Panc1 (cell line): ENCODE results near the gene IL17RB. TPM values are rescaled to one million over a fixed set of nuclear protein-coding genes. Genes with fewer than 3 reads are reported as not detected.

Experiments used
- ATAC-seq: fragments of 200-7000 bp; cut with Tn5 transposase; 2 replicates; pipeline ENCODE4 v1.9.1; 2020; ENCODE audit warnings: mild to moderate bottlenecking, moderate library complexity
- BruUV-seq: library from RNA; stranded (reverse); fragments of 400-500 nt; replicated peaks from 2 replicates; lab custom pipeline; 2021; lab: Mats Ljungman, UMichigan
- CTCF ChIA-PET: fragments of 300-600 bp; sonication (Branson Sonifier 250); formaldehyde crosslinking; loops from one replicate; lab custom pipeline; 2022; ENCODE audit warnings: antibody characterized with exemption; lab: Charles Lee
- POLR2A ChIA-PET: fragments of 300-600 bp; sonication (Branson Sonifier 250); formaldehyde crosslinking; loops from one replicate; lab custom pipeline; 2022; ENCODE audit warnings: antibody characterized with exemption; lab: Charles Lee
- DNase-seq: peaks from one replicate; pipeline ENCODE4 v3.0.0-alpha.2; 2010; ENCODE audit warnings: low read depth, low spot score
- H3K27ac ChIP-seq: 2 replicates; pipeline ENCODE4 v1.5.1; 2011; ENCODE audit warnings: mild to moderate bottlenecking, low read length, inconsistent platforms
- H3K27me3 ChIP-seq: fragments of 200-500 bp; sonication (Bioruptor generic); 2 replicates; pipeline ENCODE4 v1.6.0; 2014; ENCODE audit warnings: low read length, inconsistent platforms; ENCODE audit not compliant: control insufficient read depth, insufficient read depth
- H3K36me3 ChIP-seq: fragments of 200-500 bp; sonication (Bioruptor generic); 2 replicates; pipeline ENCODE4 v1.5.1; 2014; ENCODE audit warnings: inconsistent platforms, mild to moderate bottlenecking, low read length, moderate library complexity; ENCODE audit not compliant: control insufficient read depth, insufficient read depth
- H3K4me1 ChIP-seq: 2 replicates; pipeline ENCODE4 v1.5.1; 2011; ENCODE audit warnings: inconsistent platforms, mild to moderate bottlenecking, low read length, moderate library complexity; ENCODE audit not compliant: control insufficient read depth, insufficient read depth
- H3K4me3 ChIP-seq, 2 experiments: 2 replicates each; pipeline ENCODE4 v1.5.1; 2011 to 2012; ENCODE audit warnings: low read depth in 2 of 2, low read length in 2 of 2, mild to moderate bottlenecking in 2 of 2, inconsistent platforms in 1 of 2, moderate library complexity in 1 of 2
- H3K9me3 ChIP-seq: fragments of 200-500 bp; sonication (Bioruptor generic); 2 replicates; pipeline ENCODE4 v1.5.1; 2014; ENCODE audit warnings: low read depth, mild to moderate bottlenecking, inconsistent platforms, low read length, moderate library complexity; ENCODE audit not compliant: control insufficient read depth, insufficient read depth
- POLR2AphosphoS5 ChIP-seq: IDR thresholded peaks from 2 replicates; pipeline ENCODE4 v1.6.1; 2012; ENCODE audit warnings: mild to moderate bottlenecking, low read depth, low read length, moderate library complexity
- SIN3A ChIP-seq: IDR thresholded peaks from 2 replicates; pipeline ENCODE4 v1.6.1; 2012; ENCODE audit warnings: low read depth, mild to moderate bottlenecking, low read length, moderate library complexity, borderline replicate concordance; ENCODE audit not compliant: insufficient read depth
- TCF7L2 ChIP-seq: IDR thresholded peaks from 2 replicates; pipeline ENCODE4 v1.6.1; 2011; ENCODE audit warnings: mild to moderate bottlenecking, low read depth, low read length, inconsistent platforms
- in situ Hi-C: cut with HindIII; loops from 2 replicates; pipeline ENCODE4 v1.10.0; 2016; ENCODE audit warnings: low sequenced_read_pairs, low pct_unique_long_range_greater_than_20kb
- intact Hi-C: fragments of 100-400 bp; cut with micrococcal nuclease; formaldehyde crosslinking; loops from one replicate; pipeline ENCODE4 v1.10.0; 2022; ENCODE audit not compliant: unreplicated experiment
- total RNA-seq: library from RNA; stranded (reverse); gene quantifications from one replicate; pipeline ENCODE4 v1.2.1, GENCODE V29; 2021; ENCODE audit not compliant: unreplicated experiment
- TF ChIP-seq, protein P1 (sequence below), 2 experiments: IDR thresholded peaks; 2 replicates each; pipeline ENCODE4 v1.6.1; 2011 to 2012; ENCODE audit warnings: low read depth in 2 of 2, control low read depth in 1 of 2, low read length in 1 of 2, mild to moderate bottlenecking in 1 of 2, moderate library complexity in 1 of 2; ENCODE audit not compliant: insufficient read depth in 1 of 2
- TF ChIP-seq, protein P2 (sequence below): fragments of 450-650 bp; IDR thresholded peaks from 2 replicates; pipeline ENCODE4 v1.5.1; 2017; ENCODE audit warnings: mild to moderate bottlenecking

The IL17RB gene
- total RNA-seq, 1 experiment from 2014 or later, result 15.9 TPM

DNA sequence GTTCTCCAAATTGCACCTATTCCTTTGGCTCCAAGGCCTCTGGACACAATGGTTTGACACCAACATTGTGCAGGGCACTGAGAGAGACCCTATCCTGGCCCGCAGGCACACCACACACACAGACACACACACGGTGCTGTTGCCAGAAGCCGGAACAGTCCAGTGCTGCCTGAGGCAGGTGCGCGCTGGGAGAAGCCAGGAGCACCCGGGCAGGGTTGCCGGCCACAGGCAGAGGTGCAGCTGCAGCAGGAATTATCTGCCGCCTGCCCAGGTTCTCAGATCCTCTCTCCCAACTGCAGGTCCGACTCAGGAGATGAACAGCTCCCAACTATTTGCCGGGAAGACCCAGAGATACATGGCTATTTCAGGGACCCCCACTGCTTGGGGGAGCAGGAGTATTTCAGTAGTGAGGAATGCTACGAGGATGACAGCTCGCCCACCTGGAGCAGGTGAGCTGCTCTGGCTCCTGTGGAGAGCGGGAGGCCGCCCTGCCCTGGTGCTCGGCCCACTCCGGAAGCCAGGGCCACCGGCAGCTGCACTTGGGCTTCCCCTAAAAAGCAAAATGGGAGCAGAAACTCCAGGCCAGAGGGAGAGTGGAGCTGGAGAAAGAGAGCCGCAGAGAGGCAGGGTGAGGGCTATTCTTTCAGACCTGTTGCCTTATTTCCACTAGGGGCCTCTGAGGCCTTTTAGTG, 43.1 kb upstream of the IL17RB start:
- Histone ChIP-seq H3K4me1 (peaks cover 11% of the 10 kb centered on the region), H3K36me3 (no peaks in the 10 kb centered on the region), H3K27ac (no peak overlapping the region), H3K27me3 (no peaks in the 10 kb centered on the region), H3K9me3 (no peaks in the 10 kb centered on the region), H3K4me3 (no peak overlapping the region)
- POLR2A ChIA-PET, result no interaction called here
- TF ChIP-seq POLR2AphosphoS5, result no peak
- BruUV-seq, result no TSS peak
- in situ Hi-C loops, result no loop called here
- ATAC-seq (no peak), DNase-seq (no peak)
- CTCF ChIA-PET, result no interaction called here
- intact Hi-C loops, result no loop called here

GRCh38 chr3:53803816-53804695, 42.3 kb upstream of the IL17RB start:
- TF ChIP-seq SIN3A (no peak), POLR2AphosphoS5 (no peak), TCF7L2 (no peak)
- TF ChIP-seq, protein P1, sequence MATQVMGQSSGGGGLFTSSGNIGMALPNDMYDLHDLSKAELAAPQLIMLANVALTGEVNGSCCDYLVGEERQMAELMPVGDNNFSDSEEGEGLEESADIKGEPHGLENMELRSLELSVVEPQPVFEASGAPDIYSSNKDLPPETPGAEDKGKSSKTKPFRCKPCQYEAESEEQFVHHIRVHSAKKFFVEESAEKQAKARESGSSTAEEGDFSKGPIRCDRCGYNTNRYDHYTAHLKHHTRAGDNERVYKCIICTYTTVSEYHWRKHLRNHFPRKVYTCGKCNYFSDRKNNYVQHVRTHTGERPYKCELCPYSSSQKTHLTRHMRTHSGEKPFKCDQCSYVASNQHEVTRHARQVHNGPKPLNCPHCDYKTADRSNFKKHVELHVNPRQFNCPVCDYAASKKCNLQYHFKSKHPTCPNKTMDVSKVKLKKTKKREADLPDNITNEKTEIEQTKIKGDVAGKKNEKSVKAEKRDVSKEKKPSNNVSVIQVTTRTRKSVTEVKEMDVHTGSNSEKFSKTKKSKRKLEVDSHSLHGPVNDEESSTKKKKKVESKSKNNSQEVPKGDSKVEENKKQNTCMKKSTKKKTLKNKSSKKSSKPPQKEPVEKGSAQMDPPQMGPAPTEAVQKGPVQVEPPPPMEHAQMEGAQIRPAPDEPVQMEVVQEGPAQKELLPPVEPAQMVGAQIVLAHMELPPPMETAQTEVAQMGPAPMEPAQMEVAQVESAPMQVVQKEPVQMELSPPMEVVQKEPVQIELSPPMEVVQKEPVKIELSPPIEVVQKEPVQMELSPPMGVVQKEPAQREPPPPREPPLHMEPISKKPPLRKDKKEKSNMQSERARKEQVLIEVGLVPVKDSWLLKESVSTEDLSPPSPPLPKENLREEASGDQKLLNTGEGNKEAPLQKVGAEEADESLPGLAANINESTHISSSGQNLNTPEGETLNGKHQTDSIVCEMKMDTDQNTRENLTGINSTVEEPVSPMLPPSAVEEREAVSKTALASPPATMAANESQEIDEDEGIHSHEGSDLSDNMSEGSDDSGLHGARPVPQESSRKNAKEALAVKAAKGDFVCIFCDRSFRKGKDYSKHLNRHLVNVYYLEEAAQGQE (IDR thresholded peaks at IDR 0.05; ENCODE audit: insufficient read depth in 1 of 2, low read depth in 2 of 2, low read length in 1 of 2), result no peak
- TF ChIP-seq, protein P2, sequence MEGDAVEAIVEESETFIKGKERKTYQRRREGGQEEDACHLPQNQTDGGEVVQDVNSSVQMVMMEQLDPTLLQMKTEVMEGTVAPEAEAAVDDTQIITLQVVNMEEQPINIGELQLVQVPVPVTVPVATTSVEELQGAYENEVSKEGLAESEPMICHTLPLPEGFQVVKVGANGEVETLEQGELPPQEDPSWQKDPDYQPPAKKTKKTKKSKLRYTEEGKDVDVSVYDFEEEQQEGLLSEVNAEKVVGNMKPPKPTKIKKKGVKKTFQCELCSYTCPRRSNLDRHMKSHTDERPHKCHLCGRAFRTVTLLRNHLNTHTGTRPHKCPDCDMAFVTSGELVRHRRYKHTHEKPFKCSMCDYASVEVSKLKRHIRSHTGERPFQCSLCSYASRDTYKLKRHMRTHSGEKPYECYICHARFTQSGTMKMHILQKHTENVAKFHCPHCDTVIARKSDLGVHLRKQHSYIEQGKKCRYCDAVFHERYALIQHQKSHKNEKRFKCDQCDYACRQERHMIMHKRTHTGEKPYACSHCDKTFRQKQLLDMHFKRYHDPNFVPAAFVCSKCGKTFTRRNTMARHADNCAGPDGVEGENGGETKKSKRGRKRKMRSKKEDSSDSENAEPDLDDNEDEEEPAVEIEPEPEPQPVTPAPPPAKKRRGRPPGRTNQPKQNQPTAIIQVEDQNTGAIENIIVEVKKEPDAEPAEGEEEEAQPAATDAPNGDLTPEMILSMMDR, result no peak
- Histone ChIP-seq H3K4me1 (peaks cover 11% of the 10 kb centered on the region), H3K27me3 (no peaks in the 10 kb centered on the region), H3K27ac (no peak overlapping the region; the same call in 1 of the 2 replicates), H3K4me3 (no peak overlapping the region), H3K9me3 (no peaks in the 10 kb centered on the region), H3K36me3 (no peaks in the 10 kb centered on the region)
- no TSS peak for BruUV-seq
- intact Hi-C loops, result no loop called here
- in situ Hi-C loops, result no loop called here
- ChIA-PET POLR2A (no interaction called here), CTCF (no interaction called here)
- no peak for DNase-seq
- no peak for ATAC-seq
